Heart left ventricle (tissue), 13 donors: Measurements from ENCODE around the gene NUBP1.

Source experiments
- CTCF ChIP-seq, 12 donors: fragments of 200-600 bp; sonication (generic) in 4 of 12; IDR thresholded peaks; one replicate each; pipeline versions ENCODE4 v1.5.0 to v1.8.0; 2018 to 2022; ENCODE audit warnings: antibody characterized with exemption in 12 of 12, mild to moderate bottlenecking in 5 of 12
- POLR2A ChIP-seq, 2 donors: fragments of 450-650 bp; IDR thresholded peaks; one replicate each; pipeline ENCODE4 v1.6.1; 2017; ENCODE audit warnings: antibody characterized with exemption in 2 of 2, mild to moderate bottlenecking in 2 of 2, moderate library complexity in 2 of 2
- donor health status: ischemic (EF 13 %, LVEDD 7.1; RV severe dilation, severe dysfunction).
- donor health status: DM: no; HTN: yes; CAD: no.
- donor health status: DM: no; HTN: no; CAD: no.
- donor health status: ischemic (EF 25% LVEDD 6.9; RV normal size, moderate dysfunction).
- donor health status: ischemic (EF 25% LVEDD 5.7; RV mildly dilated, moderate dysfunction).
- donor health status: ischemic (EF 35%, LVEDD 5.7; RV mildly dilated, moderate dysfunction).
- donor health status: nonischemic (EF 11% LVEDD 7.7; RV severe dilation, severe dysfunction).
- donor health status: DM: yes; HTN: yes; CAD: no.
- donor health status: PGD.
- donor health status: ischemic (EF 29% LVEDD 5.4; RV normal size, mild dysfunction).
- donor health status: nonischemic (EF 23%, LVEDD 6.1; RV moderate dilation, normal function).

GRCh38 chr16:10817963-10818941 is 74.6 kb downstream of the NUBP1 start, which contains the start of gene TVP23A:
- TF ChIP-seq CTCF (IDR thresholded peaks at IDR 0.05) (no peak), POLR2A (IDR thresholded peaks at IDR 0.05) (no peak)
